Measurements from ENCODE around the gene HSPA12A.

Gene HSPA12A

GRCh38 chr10:116660860-116661259 is 81.5 kb downstream of the HSPA12A start:
- no peak for TF ChIP-seq ZBTB1 (tag by site-specific recombination; IDR thresholded peaks at IDR 0.05)
- TF ChIP-seq GLI4 (tag by site-specific recombination; IDR thresholded peaks at IDR 0.05): no peak
- no peak for TF ChIP-seq PATZ1 (tag by site-specific recombination; IDR thresholded peaks at IDR 0.05)
- Histone ChIP-seq H3K36me3 (ENCODE audit: control insufficient read depth in 2 of 2, insufficient read depth in 1 of 2, low read length in 2 of 2) (peaks cover 0 to 22% of the 10 kb centered on the region in 2 experiments; a peak in 1 of 3 replicates), H3K4me3 (ENCODE audit: low read depth, low read length) (no peak overlapping the region), H3K9me3 (ENCODE audit: control insufficient read depth, insufficient read depth, low read depth, low read length) (no peaks in the 10 kb centered on the region), H3K27ac (ENCODE audit: extremely low read depth, low read depth, low read length) (no peak overlapping the region), H3K4me1 (ENCODE audit: control insufficient read depth, insufficient read depth, low read length) (no peaks in the 10 kb centered on the region)
- CTCF ChIA-PET: interaction anchor here (0.6 to 0.7 kb wide), 2 partner anchors 21 to 104 kb away, joined by 3 to 4 read pairs; no protein-coding TSS in a partner anchor
- POLR2A ChIA-PET: interaction anchor here (1.7 kb wide), 1 partner anchor 82 kb away, joined by 3 read pairs; the partner anchor contains the start of gene HSPA12A

GRCh38 chr10:116659049-116659670 is 83.2 kb downstream of the HSPA12A start:
- ChIA-PET CTCF (interaction anchor here (0.6 to 0.7 kb wide), 2 partner anchors 32 to 52 kb away, joined by 4 to 10 read pairs; no protein-coding TSS in a partner anchor), POLR2A (no interaction called here)
- Histone ChIP-seq H3K9me3 (ENCODE audit: control insufficient read depth, insufficient read depth, low read depth, low read length) (no peaks in the 10 kb centered on the region), H3K4me3 (ENCODE audit: low read depth, low read length) (no peak overlapping the region), H3K36me3 (ENCODE audit: control insufficient read depth in 2 of 2, insufficient read depth in 1 of 2, low read length in 2 of 2) (peaks cover 0 to 10% of the 10 kb centered on the region in 2 experiments; a peak in 1 of 3 replicates), H3K27ac (ENCODE audit: extremely low read depth, low read depth, low read length) (no peak overlapping the region), H3K4me1 (ENCODE audit: control insufficient read depth, insufficient read depth, low read length) (0 out of 2 replicates have a peak, but pooled peaks cover 3% of the 10 kb centered on the region)
- no peak for TF ChIP-seq ZNF514 (tag by site-specific recombination; IDR thresholded peaks at IDR 0.05)
- no peak for TF ChIP-seq ZNF354C (tag by site-specific recombination; IDR thresholded peaks at IDR 0.05; ENCODE audit: borderline replicate concordance, low read depth)
- TF ChIP-seq, protein P1, sequence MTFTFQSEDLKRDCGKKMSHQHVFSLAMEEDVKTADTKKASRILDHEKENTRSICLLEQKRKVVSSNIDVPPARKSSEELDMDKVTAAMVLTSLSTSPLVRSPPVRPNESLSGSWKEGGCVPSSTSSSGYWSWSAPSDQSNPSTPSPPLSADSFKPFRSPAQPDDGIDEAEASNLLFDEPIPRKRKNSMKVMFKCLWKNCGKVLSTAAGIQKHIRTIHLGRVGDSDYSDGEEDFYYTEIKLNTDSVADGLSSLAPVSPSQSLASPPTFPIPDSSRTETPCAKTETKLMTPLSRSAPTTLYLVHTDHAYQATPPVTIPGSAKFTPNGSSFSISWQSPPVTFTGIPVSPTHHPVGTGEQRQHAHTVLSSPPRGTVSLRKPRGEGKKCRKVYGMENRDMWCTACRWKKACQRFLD (tag by site-specific recombination; IDR thresholded peaks at IDR 0.05): no peak
- TF ChIP-seq, protein P2, sequence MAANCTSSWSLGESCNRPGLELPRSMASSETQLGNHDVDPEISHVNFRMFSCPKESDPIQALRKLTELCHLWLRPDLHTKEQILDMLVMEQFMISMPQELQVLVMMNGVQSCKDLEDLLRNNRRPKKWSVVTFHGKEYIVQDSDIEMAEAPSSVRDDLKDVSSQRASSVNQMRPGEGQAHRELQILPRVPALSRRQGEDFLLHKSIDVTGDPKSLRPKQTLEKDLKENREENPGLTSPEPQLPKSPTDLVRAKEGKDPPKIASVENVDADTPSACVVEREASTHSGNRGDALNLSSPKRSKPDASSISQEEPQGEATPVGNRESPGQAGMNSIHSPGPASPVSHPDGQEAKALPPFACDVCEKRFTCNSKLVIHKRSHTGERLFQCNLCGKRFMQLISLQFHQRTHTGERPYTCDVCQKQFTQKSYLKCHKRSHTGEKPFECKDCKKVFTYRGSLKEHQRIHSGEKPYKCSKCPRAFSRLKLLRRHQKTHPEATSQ (tag by site-specific recombination; IDR thresholded peaks at IDR 0.05): no peak
- TF ChIP-seq KLF8 (tag by site-specific recombination; IDR thresholded peaks at IDR 0.05): no peak
- no peak for TF ChIP-seq ZBTB6 (tag by site-specific recombination; IDR thresholded peaks at IDR 0.05)
- TF ChIP-seq ZNF596 (tag by site-specific recombination; IDR thresholded peaks at IDR 0.05): no peak
- TF ChIP-seq ZNF416 (tag by site-specific recombination; IDR thresholded peaks at IDR 0.05): no peak
- TF ChIP-seq ZBTB11 (tag by site-specific recombination; conservative IDR thresholded peaks at IDR 0.05; ENCODE audit: low read depth): no peak
- no peak for TF ChIP-seq ZNF132 (tag by site-specific recombination; IDR thresholded peaks at IDR 0.05; ENCODE audit: borderline replicate concordance)
- TF ChIP-seq, protein P3, sequence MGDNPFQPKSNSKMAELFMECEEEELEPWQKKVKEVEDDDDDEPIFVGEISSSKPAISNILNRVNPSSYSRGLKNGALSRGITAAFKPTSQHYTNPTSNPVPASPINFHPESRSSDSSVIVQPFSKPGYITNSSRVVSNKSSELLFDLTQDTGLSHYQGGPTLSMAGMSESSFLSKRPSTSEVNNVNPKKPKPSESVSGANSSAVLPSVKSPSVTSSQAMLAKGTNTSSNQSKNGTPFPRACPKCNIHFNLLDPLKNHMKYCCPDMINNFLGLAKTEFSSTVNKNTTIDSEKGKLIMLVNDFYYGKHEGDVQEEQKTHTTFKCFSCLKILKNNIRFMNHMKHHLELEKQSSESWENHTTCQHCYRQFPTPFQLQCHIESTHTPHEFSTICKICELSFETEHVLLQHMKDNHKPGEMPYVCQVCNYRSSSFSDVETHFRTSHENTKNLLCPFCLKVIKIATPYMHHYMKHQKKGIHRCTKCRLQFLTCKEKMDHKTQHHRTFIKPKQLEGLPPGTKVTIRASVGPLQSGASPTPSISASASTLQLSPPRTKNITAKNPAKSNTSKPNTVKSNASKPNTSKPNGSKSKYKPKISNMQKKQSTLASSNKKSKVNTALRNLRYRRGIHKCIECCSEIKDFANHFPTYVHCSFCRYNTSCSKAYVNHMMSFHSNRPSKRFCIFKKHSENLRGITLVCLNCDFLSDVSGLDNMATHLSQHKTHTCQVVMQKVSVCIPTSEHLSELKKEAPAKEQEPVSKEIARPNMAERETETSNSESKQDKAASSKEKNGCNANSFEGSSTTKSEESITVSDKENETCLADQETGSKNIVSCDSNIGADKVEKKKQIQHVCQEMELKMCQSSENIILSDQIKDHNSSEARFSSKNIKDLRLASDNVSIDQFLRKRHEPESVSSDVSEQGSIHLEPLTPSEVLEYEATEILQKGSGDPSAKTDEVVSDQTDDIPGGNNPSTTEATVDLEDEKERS (tag by site-specific recombination; IDR thresholded peaks at IDR 0.05): no peak
- no peak for TF ChIP-seq ZNF623 (tag by site-specific recombination; IDR thresholded peaks at IDR 0.05)
- no peak for TF ChIP-seq SP3 (tag by site-specific recombination; IDR thresholded peaks at IDR 0.05)

Data from HEK293 (cell line).